ENCODE measurements around the gene CIB1.
"Not testable (repeated sequence)": the region's sequence is repeated elsewhere in the genome, so short reads cannot be mapped to it uniquely, and the experiment has no call there.

The CIB1 gene

DNA sequence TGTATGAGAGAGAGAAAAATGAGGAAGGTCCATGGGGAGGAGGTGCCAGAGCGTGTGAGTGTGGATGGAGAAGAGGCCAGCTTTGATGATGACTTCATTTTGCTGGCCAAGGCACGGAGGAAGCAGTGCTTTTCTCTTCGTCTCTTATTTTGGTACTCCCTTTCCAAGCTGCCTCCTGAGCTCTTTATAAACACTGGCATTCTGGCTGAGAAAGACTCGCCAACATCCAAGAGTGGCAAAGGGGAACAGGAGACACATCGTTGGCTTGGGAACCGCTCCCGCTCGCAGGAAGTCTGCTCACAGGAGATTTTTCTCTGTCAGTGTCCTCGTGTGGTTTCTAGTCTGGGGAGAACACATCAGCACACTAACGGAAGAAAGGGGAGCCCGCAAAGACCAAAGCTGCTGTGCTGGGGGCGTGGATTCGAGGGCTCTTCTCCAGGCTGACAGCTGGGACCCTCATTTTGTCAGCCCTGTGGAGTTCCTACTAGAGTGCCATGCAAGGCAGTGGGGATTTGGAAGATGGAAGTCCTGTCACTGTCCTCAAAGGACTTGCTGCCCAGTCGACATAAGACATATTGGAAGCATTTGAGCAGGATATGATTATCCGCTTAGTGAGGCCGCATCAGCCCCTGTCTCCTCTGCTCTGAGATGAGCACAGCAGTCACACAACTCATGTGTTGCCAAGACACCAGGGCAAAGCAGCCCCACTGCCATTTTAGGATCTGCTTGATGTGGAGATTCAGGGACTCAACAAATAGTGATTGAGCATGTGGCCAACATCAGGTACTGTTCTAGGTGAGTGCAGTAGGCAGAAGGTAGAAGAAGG lies 40.6 kb downstream of the CIB1 start:
- no peak for DNase-seq (ENCODE audit: low spot score)

GRCh38 chr15:90191794-90192509 lies 41.8 kb downstream of the CIB1 start:
- no peak for DNase-seq (ENCODE audit: low spot score)

DNA sequence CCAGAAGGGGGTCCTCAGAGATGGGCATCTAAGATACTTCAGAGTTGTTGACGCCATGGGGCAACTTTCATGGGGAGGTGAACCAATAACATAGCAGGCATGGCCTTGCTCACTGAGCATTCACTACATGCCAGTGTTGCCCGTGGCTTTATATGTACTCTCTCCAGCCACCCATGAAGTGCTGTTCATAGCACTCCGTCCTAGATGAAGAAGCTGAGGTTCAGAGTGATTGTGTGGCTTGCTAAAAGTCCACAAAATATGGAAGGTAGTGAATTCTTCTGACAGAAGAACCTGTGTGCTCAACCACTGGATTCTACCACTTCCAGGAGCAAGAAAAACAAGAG lies 42.4 kb downstream of the CIB1 start:
- no peak for DNase-seq (ENCODE audit: low spot score)

- no peak for DNase-seq (ENCODE audit: low spot score)
Observed at GRCh38 chr15:90190606-90191343, 43.0 kb downstream of the CIB1 start.

GRCh38 chr15:90189781-90190467 lies 43.8 kb downstream of the CIB1 start:
- DNase-seq (ENCODE audit: low spot score): no peak

- no peak for DNase-seq (ENCODE audit: low spot score)
Observed at GRCh38 chr15:90188914-90189748, 44.6 kb downstream of the CIB1 start.

- DNase-seq (ENCODE audit: low spot score): not testable (repeated sequence)
Observed at GRCh38 chr15:90188065-90188464, 45.7 kb downstream of the CIB1 start.

DNA sequence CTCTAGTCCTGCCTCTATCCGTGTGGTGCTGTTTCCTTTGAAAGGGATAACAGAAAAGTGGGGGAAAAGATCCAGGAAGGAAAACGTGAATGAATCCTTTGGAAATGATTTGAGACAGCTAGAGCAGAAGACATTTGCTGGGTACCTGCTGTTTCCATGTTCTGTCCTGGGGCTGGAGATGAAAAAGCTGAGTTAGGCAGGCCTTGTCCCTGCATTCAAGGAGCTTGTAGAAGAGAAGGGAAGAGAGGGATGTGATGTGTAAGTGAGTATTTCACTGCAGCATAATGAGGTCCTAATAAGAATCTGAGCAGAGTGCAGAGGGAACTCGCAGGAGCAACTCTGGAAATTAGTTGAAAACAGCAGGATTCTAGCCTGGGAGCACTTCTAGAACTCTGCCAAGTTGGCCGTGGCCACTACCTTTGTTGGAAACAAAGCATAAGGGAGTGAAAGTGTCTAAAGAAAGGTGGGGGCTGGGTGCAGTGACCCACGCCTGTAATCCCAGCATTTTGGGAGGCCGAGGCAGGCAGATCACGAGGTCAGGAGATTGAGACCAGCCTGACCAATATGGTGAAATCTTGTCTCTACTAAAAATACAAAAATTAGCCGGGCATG lies 46.4 kb downstream of the CIB1 start:
- DNase-seq (ENCODE audit: low spot score): no peak

DNA sequence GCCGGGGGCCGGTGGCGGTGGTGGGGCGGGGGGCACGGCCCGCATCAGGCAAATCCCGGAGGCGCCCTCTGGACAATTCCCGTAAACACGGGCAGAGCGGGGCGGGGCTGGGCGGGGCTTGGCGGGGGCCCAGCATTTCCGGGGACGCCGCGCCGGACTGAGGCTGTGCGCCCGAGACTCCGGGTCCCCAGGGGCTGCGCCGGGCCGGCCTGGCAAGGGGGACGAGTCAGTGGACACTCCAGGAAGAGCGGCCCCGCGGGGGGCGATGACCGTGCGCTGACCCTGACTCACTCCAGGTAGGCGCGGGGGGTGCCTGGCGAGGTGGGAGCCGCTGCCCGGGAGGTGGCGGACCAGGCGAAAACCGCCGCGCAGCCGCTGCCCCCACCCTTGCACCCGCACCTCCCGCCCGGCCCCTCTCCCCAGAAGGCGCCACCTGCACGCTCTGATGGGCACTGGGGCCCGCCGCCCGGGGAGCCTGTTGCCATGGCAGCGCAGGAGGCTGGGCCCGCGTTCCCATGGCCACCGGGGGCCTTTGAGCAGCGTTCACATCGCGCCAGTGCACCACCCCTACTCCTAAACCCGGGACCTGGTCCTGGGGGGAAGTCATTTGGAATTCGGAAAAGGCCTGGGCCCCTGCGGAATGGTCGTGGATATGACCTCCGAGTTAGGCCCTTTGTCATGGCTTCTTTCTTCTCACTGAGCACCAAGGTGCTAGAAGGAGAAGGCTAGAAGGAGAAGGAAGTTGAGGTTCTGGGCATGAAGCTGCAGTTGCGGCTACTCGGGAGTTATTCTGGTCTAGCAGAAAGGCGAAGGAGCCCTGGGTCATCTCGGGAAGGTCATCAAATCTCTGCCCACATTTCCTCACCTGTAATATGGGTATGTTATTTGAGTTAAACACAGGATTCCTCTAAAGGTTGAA lies 48.7 kb downstream of the CIB1 start:
- peak; percentile 81 for DNase-seq (ENCODE audit: low spot score)

DNA sequence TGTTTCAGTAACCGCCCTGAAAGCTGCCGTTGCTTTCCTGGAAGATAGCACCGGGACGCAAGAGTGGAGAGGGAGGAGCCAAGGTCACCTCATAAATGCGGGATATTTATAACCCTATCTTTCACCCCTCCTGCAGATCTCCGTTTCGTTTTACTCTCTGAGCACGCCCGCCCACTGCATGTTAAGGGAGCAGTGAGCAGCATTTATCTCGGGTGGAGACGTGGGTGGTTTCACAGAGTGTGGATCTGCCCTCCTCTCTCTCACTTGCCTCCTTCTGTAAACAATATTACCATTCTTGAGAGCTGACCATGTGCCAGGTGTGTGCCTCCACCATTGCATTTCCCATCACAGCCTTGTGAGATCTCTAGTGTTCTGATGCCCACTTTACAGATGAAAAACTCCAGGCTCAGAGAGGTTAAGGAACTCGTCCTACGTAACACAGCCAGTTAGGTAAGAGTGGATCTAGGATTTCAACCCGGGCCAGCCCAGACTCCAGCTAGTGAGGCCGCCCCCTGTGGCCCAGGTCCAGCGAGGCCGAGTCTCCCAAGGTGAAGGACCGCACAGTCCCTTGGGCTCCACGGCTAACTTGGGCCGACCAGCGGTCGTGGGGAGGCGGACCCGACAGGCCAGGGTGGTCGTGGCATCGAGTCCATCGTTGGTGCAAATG lies 49.5 kb downstream of the CIB1 start:
- DNase-seq (ENCODE audit: low spot score): no peak

- no peak for DNase-seq (ENCODE audit: low spot score)
Observed at GRCh38 chr15:90181776-90182175, 52.0 kb downstream of the CIB1 start.

All from ecto neural progenitor cell (in vitro differentiated cells).